Gastroesophageal sphincter (tissue), 4 donors: ENCODE measurements around the gene KLK4. TPM values are rescaled to one million over a fixed set of nuclear protein-coding genes. Genes with fewer than 3 reads are reported as not detected.

Experiments used
- ATAC-seq: fragments of 150-250 bp; one replicate; pipeline ENCODE4 v1.9.1; 2016; ENCODE audit warnings: mild to moderate bottlenecking, moderate library complexity
- H3K27ac ChIP-seq, 4 donors: fragments of 200-600 bp; sonication (generic) in 3 of 4; 1 replicate in 3 of 4; 2 replicates in 1 of 4; pipeline ENCODE4 v1.5.1; 2016 to 2019
- H3K27me3 ChIP-seq: fragments of 200-600 bp; sonication (generic); one replicate; pipeline ENCODE4 v1.5.1; 2019
- H3K36me3 ChIP-seq, 2 donors: fragments of 200-600 bp; sonication (generic); one replicate each; pipeline ENCODE4 v1.5.1; 2019; ENCODE audit warnings: control low read depth in 1 of 2
- H3K4me1 ChIP-seq, 3 donors: fragments of 200-600 bp; sonication (generic); 1 replicate in 2 of 3; 2 replicates in 1 of 3; pipeline ENCODE4 v1.5.1; 2016 to 2019; ENCODE audit warnings: control low read depth in 2 of 3
- H3K4me3 ChIP-seq, 2 donors: fragments of 200-600 bp; sonication (generic); one replicate each; pipeline ENCODE4 v1.5.1; 2019; ENCODE audit warnings: mild to moderate bottlenecking in 1 of 2, moderate library complexity in 1 of 2
- H3K9me3 ChIP-seq, 3 donors: fragments of 200-600 bp; sonication (generic); one replicate each; pipeline ENCODE4 v1.5.1; 2017 to 2019; ENCODE audit warnings: control low read depth in 2 of 3
- EP300 ChIP-seq: sonication (generic); formaldehyde crosslinking; IDR thresholded peaks from one replicate; pipeline ENCODE4 v1.6.1; 2017; ENCODE audit warnings: antibody characterized with exemption, mild to moderate bottlenecking
- POLR2A ChIP-seq, 2 donors: fragments of 450-650 bp; IDR thresholded peaks; one replicate each; pipeline ENCODE4 v1.6.1; 2017; ENCODE audit warnings: antibody characterized with exemption in 2 of 2, mild to moderate bottlenecking in 2 of 2, moderate library complexity in 1 of 2
- POLR2AphosphoS5 ChIP-seq: sonication (generic); formaldehyde crosslinking; IDR thresholded peaks from one replicate; pipeline ENCODE4 v1.6.1; 2017; ENCODE audit warnings: antibody characterized with exemption
- WGBS, 2 donors: methylation state at CpG; one replicate each; pipeline ENCODE4 v1.1.5; 2018; ENCODE audit warnings: low coverage in 1 of 2; 5-methylcytosine and 5-hydroxymethylcytosine counted together
- total RNA-seq, 4 donors: library from RNA; depleted of rRNA; stranded (reverse); fragments of >200 nt; gene quantifications; one replicate each; pipeline ENCODE4 v1.1.0, GENCODE V29; 2016
- TF ChIP-seq, protein P1 (sequence below), 4 experiments: fragments of 200-600 bp in 2 of 4; fragments of 450-650 bp in 2 of 4; sonication (generic) in 1 of 4; IDR thresholded peaks; one replicate each; pipeline ENCODE4 v1.5.1; 2017 to 2019; ENCODE audit warnings: antibody characterized with exemption in 4 of 4, mild to moderate bottlenecking in 2 of 4, moderate library complexity in 2 of 4

The KLK4 gene
- total RNA-seq, 4 donors from 2014 or later, result not detected

GRCh38 chr19:50880241-50880640, 31.0 kb downstream of the KLK4 start:
- Histone ChIP-seq H3K27ac (no peak overlapping the region), H3K4me3 (no peak overlapping the region), H3K27me3 (peaks cover 69% of the 10 kb centered on the region), H3K9me3 (no peaks in the 10 kb centered on the region), H3K36me3 (no peaks in the 10 kb centered on the region), H3K4me1 (no peaks in the 10 kb centered on the region)
- 56 to 73% methylated on average over 5 of the region's 5 CpGs for WGBS, 2 donors
- no peak for ATAC-seq
- TF ChIP-seq, protein P1, sequence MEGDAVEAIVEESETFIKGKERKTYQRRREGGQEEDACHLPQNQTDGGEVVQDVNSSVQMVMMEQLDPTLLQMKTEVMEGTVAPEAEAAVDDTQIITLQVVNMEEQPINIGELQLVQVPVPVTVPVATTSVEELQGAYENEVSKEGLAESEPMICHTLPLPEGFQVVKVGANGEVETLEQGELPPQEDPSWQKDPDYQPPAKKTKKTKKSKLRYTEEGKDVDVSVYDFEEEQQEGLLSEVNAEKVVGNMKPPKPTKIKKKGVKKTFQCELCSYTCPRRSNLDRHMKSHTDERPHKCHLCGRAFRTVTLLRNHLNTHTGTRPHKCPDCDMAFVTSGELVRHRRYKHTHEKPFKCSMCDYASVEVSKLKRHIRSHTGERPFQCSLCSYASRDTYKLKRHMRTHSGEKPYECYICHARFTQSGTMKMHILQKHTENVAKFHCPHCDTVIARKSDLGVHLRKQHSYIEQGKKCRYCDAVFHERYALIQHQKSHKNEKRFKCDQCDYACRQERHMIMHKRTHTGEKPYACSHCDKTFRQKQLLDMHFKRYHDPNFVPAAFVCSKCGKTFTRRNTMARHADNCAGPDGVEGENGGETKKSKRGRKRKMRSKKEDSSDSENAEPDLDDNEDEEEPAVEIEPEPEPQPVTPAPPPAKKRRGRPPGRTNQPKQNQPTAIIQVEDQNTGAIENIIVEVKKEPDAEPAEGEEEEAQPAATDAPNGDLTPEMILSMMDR (IDR thresholded peaks at IDR 0.05), result no peak
- TF ChIP-seq EP300 (no peak), POLR2AphosphoS5 (no peak), POLR2A (IDR thresholded peaks at IDR 0.05) (no peak)

- Histone ChIP-seq H3K4me1 (no peaks in the 10 kb centered on the region), H3K4me3 (no peak overlapping the region), H3K9me3 (no peaks in the 10 kb centered on the region), H3K27ac (no peak overlapping the region), H3K36me3 (no peaks in the 10 kb centered on the region), H3K27me3 (peaks cover 74% of the 10 kb centered on the region)
- TF ChIP-seq EP300, result no peak
- TF ChIP-seq POLR2A (IDR thresholded peaks at IDR 0.05), result no peak
- TF ChIP-seq POLR2AphosphoS5, result no peak
- TF ChIP-seq, protein P1 (IDR thresholded peaks at IDR 0.05), result no peak
- WGBS, 2 donors, result 31 to 58% methylated on average over 4 of the region's 5 CpGs
- ATAC-seq, result no peak
Measured at GRCh38 chr19:50878851-50879250, 32.3 kb downstream of the KLK4 start.

GRCh38 chr19:50877338-50877737, 33.9 kb downstream of the KLK4 start:
- Histone ChIP-seq H3K36me3 (no peaks in the 10 kb centered on the region), H3K9me3 (no peaks in the 10 kb centered on the region), H3K27ac (no peak overlapping the region), H3K4me1 (no peaks in the 10 kb centered on the region), H3K4me3 (no peak overlapping the region), H3K27me3 (peaks cover 85% of the 10 kb centered on the region)
- 24% methylated on average over 8 of the region's 8 CpGs; no CpG with 5 or more reads in 1 of the 2 donors for WGBS, 2 donors
- no peak for TF ChIP-seq EP300
- TF ChIP-seq POLR2AphosphoS5, result no peak
- TF ChIP-seq POLR2A (IDR thresholded peaks at IDR 0.05), result no peak
- TF ChIP-seq, protein P1 (IDR thresholded peaks at IDR 0.05), result no peak
- no peak for ATAC-seq

DNA sequence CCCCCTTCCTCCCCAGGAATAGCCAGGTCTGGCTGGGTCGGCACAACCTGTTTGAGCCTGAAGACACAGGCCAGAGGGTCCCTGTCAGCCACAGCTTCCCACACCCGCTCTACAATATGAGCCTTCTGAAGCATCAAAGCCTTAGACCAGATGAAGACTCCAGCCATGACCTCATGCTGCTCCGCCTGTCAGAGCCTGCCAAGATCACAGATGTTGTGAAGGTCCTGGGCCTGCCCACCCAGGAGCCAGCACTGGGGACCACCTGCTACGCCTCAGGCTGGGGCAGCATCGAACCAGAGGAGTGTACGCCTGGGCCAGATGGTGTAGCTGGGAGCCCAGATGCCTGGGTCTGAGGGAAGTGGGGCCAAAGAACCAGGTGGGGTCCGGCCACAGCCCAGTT, 34.7 kb downstream of the KLK4 start:
- ATAC-seq, result no peak
- Histone ChIP-seq H3K4me3 (no peak overlapping the region), H3K36me3 (no peaks in the 10 kb centered on the region), H3K27ac (no peak overlapping the region), H3K27me3 (peaks cover 94% of the 10 kb centered on the region), H3K4me1 (no peaks in the 10 kb centered on the region), H3K9me3 (no peaks in the 10 kb centered on the region)
- WGBS, 2 donors, result 69% methylated on average over 2 of the region's 7 CpGs; no CpG with 5 or more reads in 1 of the 2 donors
- TF ChIP-seq EP300 (no peak), POLR2A (IDR thresholded peaks at IDR 0.05) (no peak), POLR2AphosphoS5 (no peak)
- TF ChIP-seq, protein P1 (IDR thresholded peaks at IDR 0.05), result no peak

DNA sequence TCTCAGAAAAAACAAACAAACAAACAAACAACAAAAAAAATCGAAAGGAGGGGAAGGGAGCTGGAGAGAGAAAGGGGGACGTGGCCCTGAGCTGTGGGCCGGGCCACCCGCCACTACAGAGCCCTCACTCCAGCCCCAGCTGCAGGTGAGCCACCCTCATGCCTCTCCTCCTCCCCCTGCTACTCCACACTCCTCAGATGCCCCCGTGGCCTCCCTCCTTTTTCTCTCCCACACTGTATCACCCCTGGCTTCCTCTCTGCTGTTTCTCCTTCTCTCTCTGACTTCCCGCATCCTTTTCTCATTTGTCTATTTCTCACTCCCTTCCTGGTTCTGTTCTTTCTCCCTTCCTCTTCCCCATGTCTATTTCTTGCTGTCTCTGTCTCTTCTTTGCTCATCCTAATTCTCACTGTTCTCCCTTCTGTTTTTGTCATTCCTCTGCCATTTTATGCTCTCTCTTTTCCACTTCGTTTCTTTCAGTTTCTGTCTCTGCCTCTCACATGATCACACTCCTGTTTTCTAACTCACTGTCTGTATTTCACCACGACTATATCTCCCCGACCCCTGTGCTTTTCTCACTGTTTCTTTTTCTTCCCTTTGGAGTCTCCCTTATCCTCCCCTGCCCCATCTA, 35.3 kb downstream of the KLK4 start:
- H3K4me1 ChIP-seq, result no peaks in the 10 kb centered on the region
- no peak overlapping the region for H3K4me3 ChIP-seq
- H3K27me3 ChIP-seq, result peaks cover 94% of the 10 kb centered on the region
- no peaks in the 10 kb centered on the region for H3K36me3 ChIP-seq
- no peak for TF ChIP-seq POLR2A (IDR thresholded peaks at IDR 0.05)
- TF ChIP-seq POLR2AphosphoS5, result no peak
- TF ChIP-seq EP300, result no peak
- TF ChIP-seq, protein P1 (IDR thresholded peaks at IDR 0.05), result no peak
- no peak for ATAC-seq
- no peak overlapping the region for H3K27ac ChIP-seq
- no peaks in the 10 kb centered on the region for H3K9me3 ChIP-seq
- 29 to 44% methylated on average over 7 to 9 of the region's 9 CpGs for WGBS, 2 donors
